HS-5 (cell line): ENCODE data around the gene SCD5.

Source experiments
- DNase-seq: peaks from one replicate; pipeline ENCODE4 v3.0.0-alpha.2; 2012; ENCODE audit warnings: low read depth

SCD5 gene

GRCh38 chr4:82691431-82691830, 107.2 kb downstream of the SCD5 start:
- no peak for DNase-seq

- DNase-seq = no peak
These were observed 110.4 kb downstream of the SCD5 start for GRCh38 chr4:82688091-82688795.

GRCh38 chr4:82687531-82687930, 111.1 kb downstream of the SCD5 start:
- DNase-seq = no peak

- DNase-seq = no peak
These were observed 116.8 kb downstream of the SCD5 start for GRCh38 chr4:82681754-82682153.

- DNase-seq = no peak
These were observed 117.8 kb downstream of the SCD5 start for GRCh38 chr4:82680834-82681233.

GRCh38 chr4:82679531-82679930, 119.1 kb downstream of the SCD5 start:
- no peak for DNase-seq

GRCh38 chr4:82678051-82678450, 120.5 kb downstream of the SCD5 start:
- peak; percentile 22 for DNase-seq

GRCh38 chr4:82677327-82677726, 121.3 kb downstream of the SCD5 start:
- DNase-seq = no peak

GRCh38 chr4:82667761-82668480, 130.7 kb downstream of the SCD5 start:
- no peak for DNase-seq

GRCh38 chr4:82666970-82667665, 131.5 kb downstream of the SCD5 start:
- no peak for DNase-seq

- no peak for DNase-seq
These were observed 137.2 kb downstream of the SCD5 start for GRCh38 chr4:82661181-82661992.

GRCh38 chr4:82652062-82652461, 146.5 kb downstream of the SCD5 start:
- DNase-seq = no peak

- no peak for DNase-seq
These were observed 147.7 kb downstream of the SCD5 start for GRCh38 chr4:82650868-82651267.

- no peak for DNase-seq
These were observed 150.2 kb downstream of the SCD5 start for GRCh38 chr4:82648356-82648755.

- no peak for DNase-seq
These were observed 152.5 kb downstream of the SCD5 start for GRCh38 chr4:82645936-82646565.

GRCh38 chr4:82644734-82645126, 153.9 kb downstream of the SCD5 start:
- no peak for DNase-seq

- DNase-seq = no peak
These were observed 154.4 kb downstream of the SCD5 start for GRCh38 chr4:82643994-82644733.

GRCh38 chr4:82642331-82642730, 156.3 kb downstream of the SCD5 start:
- no peak for DNase-seq

GRCh38 chr4:82640540-82640939, 158.1 kb downstream of the SCD5 start:
- no peak for DNase-seq

GRCh38 chr4:82639971-82640370, 158.6 kb downstream of the SCD5 start:
- no peak for DNase-seq

- DNase-seq = no peak
These were observed 160.1 kb downstream of the SCD5 start for GRCh38 chr4:82638479-82638878.
